ENCODE data around the gene MPIG6B. TPM values are rescaled to one million over a fixed set of nuclear protein-coding genes. Genes with fewer than 3 reads are reported as not detected.

MPIG6B gene
- total RNA-seq, 1 experiment from 2014 or later, result not detected

DNA sequence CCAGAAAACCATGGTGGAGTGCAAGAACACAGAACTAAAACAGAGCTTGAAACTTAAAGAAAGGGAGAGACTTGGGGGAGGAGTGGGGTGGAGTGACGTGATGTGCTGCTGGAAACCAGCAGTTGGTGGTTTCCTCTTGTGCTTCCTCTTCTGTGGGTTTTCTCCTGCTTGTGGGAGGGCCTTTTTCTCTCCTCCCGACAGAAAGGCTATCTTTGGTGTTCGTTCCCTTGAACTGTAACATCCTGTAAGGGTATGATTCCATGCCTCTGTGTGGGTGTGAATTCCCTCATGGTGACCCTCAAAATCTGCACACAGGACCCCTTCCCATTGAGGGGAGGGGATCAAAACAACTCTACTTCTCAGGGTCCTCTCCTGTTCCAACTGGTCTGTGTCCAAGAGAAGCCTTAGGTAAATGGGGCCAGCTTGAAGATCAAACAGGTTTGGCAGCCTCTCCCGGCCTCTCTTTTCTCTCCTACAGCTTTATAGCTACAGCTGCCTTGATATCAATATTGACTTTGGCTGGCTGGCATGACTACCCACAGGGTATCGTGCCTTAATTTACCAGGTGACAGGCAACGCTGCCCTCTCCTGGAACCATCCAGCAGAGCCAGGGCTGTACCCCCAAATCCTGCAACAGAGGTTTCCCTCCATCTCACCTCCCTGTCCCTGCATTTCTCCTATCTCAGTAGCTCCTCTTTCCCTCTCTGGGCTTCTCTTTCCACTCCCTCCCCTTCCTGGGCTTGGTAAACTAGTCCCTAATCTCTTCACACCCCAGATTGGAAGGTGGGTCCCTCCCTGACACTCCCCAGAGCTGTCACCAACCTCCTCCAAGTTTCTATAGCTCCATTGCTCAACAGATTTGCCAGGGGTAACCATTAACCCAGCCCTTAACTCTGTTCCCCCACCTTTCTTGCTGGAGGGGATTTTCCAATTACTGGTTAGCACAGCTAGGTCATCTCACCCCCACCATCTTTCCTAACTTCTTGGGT lies 15.1 kb downstream of the MPIG6B start:
- Histone ChIP-seq H3K9ac (ENCODE audit: extremely low read depth, insufficient read length, low read length) (no peak overlapping the region), H3K27me3 (ENCODE audit: insufficient read depth, low read length) (no peaks in the 10 kb centered on the region), H2BK15ac (ENCODE audit: low read depth, low read length) (no peak overlapping the region), H3K79me2 (ENCODE audit: insufficient read depth, low read length) (peaks cover 6% of the 10 kb centered on the region; the same call in 1 of the 2 replicates), H4K5ac (ENCODE audit: insufficient read length, low read depth, low read length) (no peak overlapping the region), H3K14ac (ENCODE audit: insufficient read depth, low read length) (no peak overlapping the region), H3K4ac (ENCODE audit: low read depth, low read length) (no peak overlapping the region), H2BK120ac (ENCODE audit: low read depth, low read length, poor library complexity, severe bottlenecking) (no peak overlapping the region), H3K4me1 (ENCODE audit: insufficient read depth, low read length) (peaks cover 16% of the 10 kb centered on the region), H3K23ac (ENCODE audit: insufficient read length, low read depth, low read length) (no peak overlapping the region), H3T11ph (ENCODE audit: low read length) (no peak overlapping the region), H3K27ac (ENCODE audit: insufficient read length, low read depth, low read length) (no peak overlapping the region), H4K8ac (replicated peaks; ENCODE audit: insufficient read length, low read depth, low read length) (no peak overlapping the region), H3K4me2 (ENCODE audit: insufficient read depth, insufficient read length, low read length) (no peak overlapping the region), H2BK5ac (ENCODE audit: insufficient read length, low read length) (no peak overlapping the region), H4K91ac (ENCODE audit: insufficient read length, low read depth, low read length) (no peak overlapping the region), H2AFZ (ENCODE audit: low read length) (no peak overlapping the region), H3K23me2 (ENCODE audit: insufficient read length, low read depth, low read length, poor library complexity, severe bottlenecking) (peaks cover 32% of the 10 kb centered on the region), H3K79me1 (ENCODE audit: insufficient read depth, low read depth, low read length, poor library complexity, severe bottlenecking) (no peaks in the 10 kb centered on the region), H2BK12ac (ENCODE audit: insufficient read length, low read depth, low read length) (no peak overlapping the region), H4K20me1 (ENCODE audit: control insufficient read depth, insufficient read depth, insufficient read length) (no peaks in the 10 kb centered on the region), H3K18ac (ENCODE audit: insufficient read length, low read depth, low read length) (no peak overlapping the region), H3K9me3 (ENCODE audit: control insufficient read depth, low read depth, low read length) (no peaks in the 10 kb centered on the region), H2AK5ac (ENCODE audit: insufficient read length, low read length) (no peak overlapping the region), H3K56ac (ENCODE audit: insufficient read length, low read depth, low read length) (no peak overlapping the region), H2BK20ac (ENCODE audit: low read depth, low read length, poor library complexity, severe bottlenecking) (no peak overlapping the region)
- Mint-ChIP-seq H3K4me3 (peak overlapping the region; percentile 91 to 98; a peak in 4 of 5 replicates), H3K27ac (peak overlapping the region; percentile 71 to 88 (median 84)), H3K4me1 (peaks cover 44 to 54% of the 10 kb centered on the region in 2 experiments), H3K9me3 (no peaks in the 10 kb centered on the region), H3K27me3 (ENCODE audit: low read depth) (no peaks in the 10 kb centered on the region), H3K36me3 (ENCODE audit: insufficient read depth in 1 of 3, low read depth in 3 of 3) (peaks cover 26 to 37% (median 27%) of the 10 kb centered on the region in 3 experiments)
- DNase-seq, result peak; percentile 38
- TF ChIP-seq, protein P1, sequence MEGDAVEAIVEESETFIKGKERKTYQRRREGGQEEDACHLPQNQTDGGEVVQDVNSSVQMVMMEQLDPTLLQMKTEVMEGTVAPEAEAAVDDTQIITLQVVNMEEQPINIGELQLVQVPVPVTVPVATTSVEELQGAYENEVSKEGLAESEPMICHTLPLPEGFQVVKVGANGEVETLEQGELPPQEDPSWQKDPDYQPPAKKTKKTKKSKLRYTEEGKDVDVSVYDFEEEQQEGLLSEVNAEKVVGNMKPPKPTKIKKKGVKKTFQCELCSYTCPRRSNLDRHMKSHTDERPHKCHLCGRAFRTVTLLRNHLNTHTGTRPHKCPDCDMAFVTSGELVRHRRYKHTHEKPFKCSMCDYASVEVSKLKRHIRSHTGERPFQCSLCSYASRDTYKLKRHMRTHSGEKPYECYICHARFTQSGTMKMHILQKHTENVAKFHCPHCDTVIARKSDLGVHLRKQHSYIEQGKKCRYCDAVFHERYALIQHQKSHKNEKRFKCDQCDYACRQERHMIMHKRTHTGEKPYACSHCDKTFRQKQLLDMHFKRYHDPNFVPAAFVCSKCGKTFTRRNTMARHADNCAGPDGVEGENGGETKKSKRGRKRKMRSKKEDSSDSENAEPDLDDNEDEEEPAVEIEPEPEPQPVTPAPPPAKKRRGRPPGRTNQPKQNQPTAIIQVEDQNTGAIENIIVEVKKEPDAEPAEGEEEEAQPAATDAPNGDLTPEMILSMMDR (conservative IDR thresholded peaks at IDR 0.05), result peak; percentile 51
- WGBS (ENCODE audit: extremely low coverage, insufficient read length, low lambda C conversion rate), result no CpG with 5 or more reads among the region's 6 CpGs
